CD8-positive, alpha-beta memory T cell (primary cell): Measurements from ENCODE around the gene ENOX1. TPM values are rescaled to one million over a fixed set of nuclear protein-coding genes. Genes with fewer than 3 reads are reported as not detected.

Experiments
- CTCF ChIA-PET: fragments of 350-600 bp; sonication (Branson Sonifier 250); formaldehyde crosslinking; loops from one replicate; lab custom pipeline; 2021; ENCODE audit warnings: antibody characterized with exemption; lab: Charles Lee
- POLR2A ChIA-PET: fragments of 350-600 bp; sonication (Branson Sonifier 250); formaldehyde crosslinking; loops from one replicate; lab custom pipeline; 2021; ENCODE audit warnings: antibody characterized with exemption; lab: Charles Lee
- DNase-seq, 5 donors: peaks; one replicate each; pipeline versions ENCODE4 v3.0.0 to v3.0.0-alpha.2; 2020 to 2022; ENCODE audit warnings: mixed read lengths in 1 of 5
- H3K27ac ChIP-seq: one replicate; pipeline ENCODE4 v1.7.0; 2013; ENCODE audit warnings: low read depth, mild to moderate bottlenecking, low read length, moderate library complexity
- H3K27me3 ChIP-seq: 2 replicates; pipeline ENCODE4 v1.7.0; 2013; ENCODE audit warnings: low read length, mild to moderate bottlenecking; ENCODE audit not compliant: insufficient read depth, poor library complexity, severe bottlenecking
- H3K36me3 ChIP-seq: 2 replicates; pipeline ENCODE4 v1.7.0; 2013; ENCODE audit warnings: mild to moderate bottlenecking, low read length, moderate library complexity; ENCODE audit not compliant: insufficient read depth
- H3K4me1 ChIP-seq: 2 replicates; pipeline ENCODE4 v1.7.0; 2013; ENCODE audit warnings: mild to moderate bottlenecking, low read length, moderate library complexity; ENCODE audit not compliant: insufficient read depth
- H3K4me3 ChIP-seq: 2 replicates; pipeline ENCODE4 v1.7.0; 2013; ENCODE audit warnings: mild to moderate bottlenecking, low read length
- H3K9me3 ChIP-seq: 2 replicates; pipeline ENCODE4 v1.7.0; 2013; ENCODE audit warnings: mild to moderate bottlenecking, low read length
- H3K27ac Mint-ChIP-seq, 8 donors: one replicate each; pipeline ENCODE4 v1.8.0; 2020 to 2021; ENCODE audit warnings: mixed read lengths in 8 of 8, mild to moderate bottlenecking in 6 of 8, inconsistent platforms in 3 of 8, moderate library complexity in 3 of 8
- H3K27me3 Mint-ChIP-seq, 2 donors: one replicate each; pipeline ENCODE4 v1.8.0; 2020 to 2021; ENCODE audit warnings: mixed read lengths in 2 of 2, mild to moderate bottlenecking in 1 of 2, moderate library complexity in 1 of 2
- H3K36me3 Mint-ChIP-seq, 3 donors: one replicate each; pipeline ENCODE4 v1.8.0; 2020 to 2021; ENCODE audit warnings: mixed read lengths in 3 of 3, inconsistent platforms in 1 of 3, mild to moderate bottlenecking in 1 of 3
- H3K4me1 Mint-ChIP-seq, 3 donors: one replicate each; pipeline ENCODE4 v1.8.0; 2020 to 2021; ENCODE audit warnings: mixed read lengths in 3 of 3, inconsistent platforms in 1 of 3, mild to moderate bottlenecking in 1 of 3
- H3K4me3 Mint-ChIP-seq, 7 donors: one replicate each; pipeline ENCODE4 v1.8.0; 2020 to 2021; ENCODE audit warnings: mixed read lengths in 7 of 7, mild to moderate bottlenecking in 6 of 7, moderate library complexity in 4 of 7, inconsistent platforms in 2 of 7
- H3K9me3 Mint-ChIP-seq, 5 donors: one replicate each; pipeline ENCODE4 v1.8.0; 2020 to 2022; ENCODE audit warnings: mixed read lengths in 5 of 5, mild to moderate bottlenecking in 3 of 5, moderate library complexity in 2 of 5, inconsistent platforms in 1 of 5
- polyA plus RNA-seq: library from polyadenylated mRNA; unstranded; fragments of 300-500 nt; fragmentation: Illumina TruSeq; gene quantifications from one replicate; pipeline ENCODE4 v1.2.3, GENCODE V29; 2021
- total RNA-seq, 2 experiments: library from RNA; stranded (reverse); gene quantifications; one replicate each; pipeline ENCODE4 v1.2.3, GENCODE V29; 2021

The ENOX1 gene
- total and polyA plus RNA-seq, 3 experiments from 2014 or later: 0.18 to 0.29 TPM; not detected in 1

- no peaks in the 10 kb centered on the region for H3K9me3 Mint-ChIP-seq
- Histone ChIP-seq H3K36me3 (no peaks in the 10 kb centered on the region), H3K27me3 (no peaks in the 10 kb centered on the region), H3K27ac (no peak overlapping the region), H3K4me3 (no peak overlapping the region), H3K4me1 (no peaks in the 10 kb centered on the region), H3K9me3 (no peaks in the 10 kb centered on the region)
- no peak for DNase-seq
- no peak overlapping the region for H3K27ac Mint-ChIP-seq
- no peak overlapping the region for H3K4me3 Mint-ChIP-seq
- peaks cover 0 to 2% of the 10 kb centered on the region in 2 donors for H3K27me3 Mint-ChIP-seq
- POLR2A ChIA-PET: no interaction called here
- H3K36me3 Mint-ChIP-seq: no peaks in the 10 kb centered on the region
- CTCF ChIA-PET: no interaction called here
- H3K4me1 Mint-ChIP-seq: peaks cover 6 to 12% (median 11%) of the 10 kb centered on the region in 3 donors
Observed at GRCh38 chr13:43662976-43663375, 123.8 kb downstream of the ENOX1 start.

- Histone ChIP-seq H3K27ac (no peak overlapping the region), H3K4me3 (no peak overlapping the region), H3K36me3 (no peaks in the 10 kb centered on the region), H3K4me1 (no peaks in the 10 kb centered on the region), H3K27me3 (no peaks in the 10 kb centered on the region), H3K9me3 (no peaks in the 10 kb centered on the region)
- Mint-ChIP-seq H3K4me1 (peaks cover 6 to 12% (median 11%) of the 10 kb centered on the region in 3 donors), H3K36me3 (no peaks in the 10 kb centered on the region), H3K4me3 (no peak overlapping the region), H3K27ac (no peak overlapping the region), H3K27me3 (peaks cover 0 to 2% of the 10 kb centered on the region in 2 donors), H3K9me3 (no peaks in the 10 kb centered on the region)
- no peak for DNase-seq
- CTCF ChIA-PET: no interaction called here
- POLR2A ChIA-PET: no interaction called here
Observed at GRCh38 chr13:43661161-43661830, 125.5 kb downstream of the ENOX1 start.

GRCh38 chr13:43657485-43657884 is 129.3 kb downstream of the ENOX1 start:
- Mint-ChIP-seq H3K4me3 (no peak overlapping the region), H3K36me3 (no peaks in the 10 kb centered on the region), H3K9me3 (peaks cover 0 to 3% (median 0%) of the 10 kb centered on the region in 5 donors), H3K27me3 (peaks cover 0 to 2% of the 10 kb centered on the region in 2 donors), H3K4me1 (no peaks in the 10 kb centered on the region), H3K27ac (no peak overlapping the region)
- H3K27ac ChIP-seq: no peak overlapping the region
- ChIA-PET POLR2A (no interaction called here), CTCF (no interaction called here)
- DNase-seq: no peak
- H3K4me3 ChIP-seq: no peak overlapping the region
- no peaks in the 10 kb centered on the region for H3K9me3 ChIP-seq
- H3K27me3 ChIP-seq: no peaks in the 10 kb centered on the region
- no peaks in the 10 kb centered on the region for H3K36me3 ChIP-seq
- H3K4me1 ChIP-seq: no peaks in the 10 kb centered on the region

- CTCF ChIA-PET: no interaction called here
- H3K27me3 ChIP-seq: no peaks in the 10 kb centered on the region
- no peak for DNase-seq
- Mint-ChIP-seq H3K4me3 (no peak overlapping the region), H3K9me3 (peaks cover 0 to 3% (median 0%) of the 10 kb centered on the region in 5 donors), H3K4me1 (no peaks in the 10 kb centered on the region), H3K36me3 (no peaks in the 10 kb centered on the region), H3K27me3 (peaks cover 0 to 1% of the 10 kb centered on the region in 2 donors), H3K27ac (no peak overlapping the region)
- POLR2A ChIA-PET: no interaction called here
- no peaks in the 10 kb centered on the region for H3K4me1 ChIP-seq
- H3K36me3 ChIP-seq: no peaks in the 10 kb centered on the region
- no peak overlapping the region for H3K27ac ChIP-seq
- H3K9me3 ChIP-seq: no peaks in the 10 kb centered on the region
- no peak overlapping the region for H3K4me3 ChIP-seq
Observed at GRCh38 chr13:43653980-43654379, 132.8 kb downstream of the ENOX1 start.

- no peaks in the 10 kb centered on the region for H3K27me3 Mint-ChIP-seq
- no peak overlapping the region for H3K4me3 Mint-ChIP-seq
- Histone ChIP-seq H3K4me1 (no peaks in the 10 kb centered on the region), H3K4me3 (no peak overlapping the region), H3K27me3 (no peaks in the 10 kb centered on the region), H3K9me3 (no peaks in the 10 kb centered on the region), H3K36me3 (no peaks in the 10 kb centered on the region), H3K27ac (no peak overlapping the region)
- no peak overlapping the region for H3K27ac Mint-ChIP-seq
- no peaks in the 10 kb centered on the region for H3K4me1 Mint-ChIP-seq
- ChIA-PET POLR2A (no interaction called here), CTCF (no interaction called here)
- H3K36me3 Mint-ChIP-seq: no peaks in the 10 kb centered on the region
- peaks cover 0 to 3% (median 0%) of the 10 kb centered on the region in 5 donors for H3K9me3 Mint-ChIP-seq
- DNase-seq: no peak
Observed at GRCh38 chr13:43653395-43653794, 133.4 kb downstream of the ENOX1 start.

- Mint-ChIP-seq H3K4me1 (no peaks in the 10 kb centered on the region), H3K27ac (no peak overlapping the region), H3K36me3 (no peaks in the 10 kb centered on the region), H3K4me3 (no peak overlapping the region), H3K9me3 (peaks cover 0 to 3% (median 0%) of the 10 kb centered on the region in 5 donors), H3K27me3 (no peaks in the 10 kb centered on the region)
- H3K4me3 ChIP-seq: no peak overlapping the region
- no peaks in the 10 kb centered on the region for H3K9me3 ChIP-seq
- ChIA-PET POLR2A (no interaction called here), CTCF (no interaction called here)
- H3K4me1 ChIP-seq: no peaks in the 10 kb centered on the region
- DNase-seq: no peak
- H3K36me3 ChIP-seq: no peaks in the 10 kb centered on the region
- no peak overlapping the region for H3K27ac ChIP-seq
- no peaks in the 10 kb centered on the region for H3K27me3 ChIP-seq
Observed at GRCh38 chr13:43652760-43653159, 134.0 kb downstream of the ENOX1 start.

GRCh38 chr13:43650882-43651281 is 135.9 kb downstream of the ENOX1 start:
- Mint-ChIP-seq H3K27ac (no peak overlapping the region), H3K4me1 (no peaks in the 10 kb centered on the region), H3K4me3 (no peak overlapping the region), H3K27me3 (peaks cover 0 to 7% of the 10 kb centered on the region in 2 donors), H3K36me3 (no peaks in the 10 kb centered on the region), H3K9me3 (peaks cover 0 to 3% (median 0%) of the 10 kb centered on the region in 5 donors)
- DNase-seq: no peak
- H3K4me1 ChIP-seq: no peaks in the 10 kb centered on the region
- H3K36me3 ChIP-seq: no peaks in the 10 kb centered on the region
- no peaks in the 10 kb centered on the region for H3K9me3 ChIP-seq
- ChIA-PET CTCF (no interaction called here), POLR2A (no interaction called here)
- no peak overlapping the region for H3K4me3 ChIP-seq
- H3K27me3 ChIP-seq: no peaks in the 10 kb centered on the region
- no peak overlapping the region for H3K27ac ChIP-seq

- no peaks in the 10 kb centered on the region for H3K4me1 Mint-ChIP-seq
- H3K27me3 Mint-ChIP-seq: peaks cover 0 to 10% of the 10 kb centered on the region in 2 donors
- no peaks in the 10 kb centered on the region for H3K27me3 ChIP-seq
Observed at GRCh38 chr13:43648733-43649132, 138.0 kb downstream of the ENOX1 start.

More at GRCh38 chr13:43648733-43649132, 138.0 kb downstream of the ENOX1 start:
- Histone ChIP-seq H3K27ac (no peak overlapping the region), H3K36me3 (no peaks in the 10 kb centered on the region), H3K9me3 (no peaks in the 10 kb centered on the region), H3K4me3 (no peak overlapping the region), H3K4me1 (no peaks in the 10 kb centered on the region)
- no peak for DNase-seq
- CTCF ChIA-PET: no interaction called here
- Mint-ChIP-seq H3K36me3 (no peaks in the 10 kb centered on the region), H3K4me3 (no peak overlapping the region), H3K27ac (no peak overlapping the region), H3K9me3 (peaks cover 0 to 3% (median 0%) of the 10 kb centered on the region in 5 donors)
- POLR2A ChIA-PET: no interaction called here
